Measurements from ENCODE around the gene DUOXA2. TPM values are rescaled to one million over a fixed set of nuclear protein-coding genes. Genes with fewer than 3 reads are reported as not detected.

DUOXA2 gene
- total RNA-seq, 1 experiment from 2014 or later: not detected

- H3K27me3 ChIP-seq (ENCODE audit: control insufficient read depth, insufficient read depth, low read length): no peaks in the 10 kb centered on the region
- no TSS peak for BruUV-seq (replicated peaks)
- H3K36me3 ChIP-seq (ENCODE audit: control insufficient read depth, insufficient read depth, low read length): no peaks in the 10 kb centered on the region
- ATAC-seq (no peak), DNase-seq (ENCODE audit: low read depth, low spot score) (no peak)
- in situ Hi-C loops (cut with HindIII; ENCODE audit: low pct_unique_long_range_greater_than_20kb, low sequenced_read_pairs) (no loop called here), intact Hi-C loops (cut with micrococcal nuclease; ENCODE audit: unreplicated experiment) (no loop called here)
- no peak overlapping the region for H3K4me3 ChIP-seq (ENCODE audit: low read depth in 2 of 2, low read length in 2 of 2)
- CTCF ChIA-PET: no interaction called here
- H3K9me3 ChIP-seq (ENCODE audit: control insufficient read depth, insufficient read depth, low read depth, low read length): no peaks in the 10 kb centered on the region
- POLR2A ChIA-PET: no interaction called here
- no peaks in the 10 kb centered on the region for H3K4me1 ChIP-seq (ENCODE audit: control insufficient read depth, insufficient read depth, low read length)
- TF ChIP-seq CTCF (IDR thresholded peaks at IDR 0.05): no peak
- TF ChIP-seq REST (IDR thresholded peaks at IDR 0.05; ENCODE audit: insufficient read depth in 1 of 2, low read depth in 2 of 2, low read length in 1 of 2): no peak
- TF ChIP-seq TCF7L2 (IDR thresholded peaks at IDR 0.05; ENCODE audit: low read depth, low read length): no peak
- no peak for TF ChIP-seq SIN3A (IDR thresholded peaks at IDR 0.05; ENCODE audit: borderline replicate concordance, insufficient read depth, low read depth, low read length)
- TF ChIP-seq POLR2AphosphoS5 (IDR thresholded peaks at IDR 0.05; ENCODE audit: low read depth, low read length): no peak
- no peak overlapping the region for H3K27ac ChIP-seq (ENCODE audit: low read length)
Observed at GRCh38 chr15:45150481-45150880, 36.4 kb downstream of the DUOXA2 start.

- no peak overlapping the region for H3K4me3 ChIP-seq (ENCODE audit: low read depth in 2 of 2, low read length in 2 of 2)
- no peaks in the 10 kb centered on the region for H3K27me3 ChIP-seq (ENCODE audit: control insufficient read depth, insufficient read depth, low read length)
- CTCF ChIA-PET: no interaction called here
- DNase-seq (ENCODE audit: low read depth, low spot score): no peak
- no peaks in the 10 kb centered on the region for H3K9me3 ChIP-seq (ENCODE audit: control insufficient read depth, insufficient read depth, low read depth, low read length)
- H3K4me1 ChIP-seq (ENCODE audit: control insufficient read depth, insufficient read depth, low read length): no peaks in the 10 kb centered on the region
- POLR2A ChIA-PET: no interaction called here
- ATAC-seq: no peak
- intact Hi-C loops (cut with micrococcal nuclease; ENCODE audit: unreplicated experiment) (no loop called here), in situ Hi-C loops (cut with HindIII; ENCODE audit: low pct_unique_long_range_greater_than_20kb, low sequenced_read_pairs) (no loop called here)
- no TSS peak for BruUV-seq (replicated peaks)
- no peaks in the 10 kb centered on the region for H3K36me3 ChIP-seq (ENCODE audit: control insufficient read depth, insufficient read depth, low read length)
- no peak overlapping the region for H3K27ac ChIP-seq (ENCODE audit: low read length)
- no peak for TF ChIP-seq TCF7L2 (IDR thresholded peaks at IDR 0.05; ENCODE audit: low read depth, low read length)
- TF ChIP-seq POLR2AphosphoS5 (IDR thresholded peaks at IDR 0.05; ENCODE audit: low read depth, low read length): no peak
- no peak for TF ChIP-seq REST (IDR thresholded peaks at IDR 0.05; ENCODE audit: insufficient read depth in 1 of 2, low read depth in 2 of 2, low read length in 1 of 2)
- no peak for TF ChIP-seq CTCF (IDR thresholded peaks at IDR 0.05)
- TF ChIP-seq SIN3A (IDR thresholded peaks at IDR 0.05; ENCODE audit: borderline replicate concordance, insufficient read depth, low read depth, low read length): no peak
Observed at GRCh38 chr15:45150997-45151396, 36.9 kb downstream of the DUOXA2 start.

Measured in Panc1 (cell line).